ENCODE data around the gene KANK4. TPM values are rescaled to one million over a fixed set of nuclear protein-coding genes. Genes with fewer than 3 reads are reported as not detected.

The KANK4 gene
- total and polyA plus RNA-seq, 5 donors from 2014 or later, result not detected

Other genes with a start within 250 kb of the KANK4 start
- not detected for gene L1TD1, start 124.6 kb downstream of the KANK4 start, total RNA-seq
- gene L1TD1, start 124.6 kb downstream of the KANK4 start, polyA plus RNA-seq, result not detected
- gene USP1, start 117.6 kb upstream of the KANK4 start, total RNA-seq, result 36.6 TPM
- 10 to 100 TPM; 33.9 to 37.1 (median 35.5) TPM for gene USP1, start 117.6 kb upstream of the KANK4 start, polyA plus RNA-seq